Right atrium auricular region (tissue), 2 donors: ENCODE data around the gene SYT13. TPM values are rescaled to one million over a fixed set of nuclear protein-coding genes. Genes with fewer than 3 reads are reported as not detected.

ENCODE experiments used
- DNase-seq: peaks from one replicate; pipeline ENCODE4 v3.0.0-alpha.2; 2019; ENCODE audit warnings: low spot score
- H3K27ac ChIP-seq, 2 donors: fragments of 200-600 bp; sonication (generic); 1 replicate in 1 of 2; 2 replicates in 1 of 2; pipeline ENCODE4 v1.5.1; 2016 to 2019
- H3K27me3 ChIP-seq, 2 donors: fragments of 200-600 bp; sonication (generic); one replicate each; pipeline versions ENCODE4 v1.5.1 to v1.6.0; 2017 to 2019
- H3K36me3 ChIP-seq: fragments of 200-600 bp; sonication (generic); one replicate; pipeline ENCODE4 v1.5.1; 2016
- H3K4me1 ChIP-seq, 2 donors: fragments of 200-600 bp; sonication (generic); one replicate each; pipeline versions ENCODE4 v1.5.1 to v1.6.0; 2017 to 2019
- H3K4me3 ChIP-seq, 2 donors: fragments of 200-600 bp; sonication (generic); 1 replicate in 1 of 2; 2 replicates in 1 of 2; pipeline ENCODE4 v1.5.1; 2017 to 2019; ENCODE audit warnings: mild to moderate bottlenecking in 1 of 2, moderate library complexity in 1 of 2
- H3K9me3 ChIP-seq, 2 donors: fragments of 200-600 bp; sonication (generic); one replicate each; pipeline ENCODE4 v1.5.1; 2019
- CTCF ChIP-seq, 2 donors: fragments of 200-600 bp; sonication (generic); IDR thresholded peaks; one replicate each; pipeline ENCODE4 v1.5.1; 2019; ENCODE audit warnings: antibody characterized with exemption in 2 of 2
- total RNA-seq, 2 donors: library from RNA; depleted of rRNA; stranded (reverse); fragments of >200 nt; gene quantifications; one replicate each; pipeline ENCODE4 v1.1.0, GENCODE V29; 2016

The SYT13 gene
- total RNA-seq, 2 donors from 2014 or later = 9.9 to 11.4 TPM

- H3K27ac ChIP-seq = peak overlapping the region; percentile 75 to 82
- H3K4me3 ChIP-seq = peak overlapping the region; percentile 25 to 34
- H3K36me3 ChIP-seq = no peaks in the 10 kb centered on the region
- DNase-seq = no peak
- H3K9me3 ChIP-seq = peaks cover 0 to 2% of the 10 kb centered on the region in 2 donors
- no peaks in the 10 kb centered on the region for H3K27me3 ChIP-seq
- peak; percentile 89 to 93 for TF ChIP-seq CTCF (IDR thresholded peaks at IDR 0.05)
- H3K4me1 ChIP-seq = peaks cover 0 to 7% of the 10 kb centered on the region in 2 donors
These were observed 46.3 kb upstream of the SYT13 start for GRCh38 chr11:45332276-45332934.

GRCh38 chr11:45331839-45332238, 45.7 kb upstream of the SYT13 start:
- DNase-seq = no peak

GRCh38 chr11:45328726-45329125, 42.6 kb upstream of the SYT13 start:
- no peak overlapping the region for H3K4me3 ChIP-seq
- H3K27ac ChIP-seq = no peak overlapping the region
- TF ChIP-seq CTCF (IDR thresholded peaks at IDR 0.05) = no peak
- H3K27me3 ChIP-seq = no peaks in the 10 kb centered on the region
- H3K9me3 ChIP-seq = peaks cover 0 to 8% of the 10 kb centered on the region in 2 donors
- no peak for DNase-seq
- H3K36me3 ChIP-seq = no peaks in the 10 kb centered on the region
- peaks cover 0 to 15% of the 10 kb centered on the region in 2 donors for H3K4me1 ChIP-seq

More at GRCh38 chr11:45331839-45332238, 45.7 kb upstream of the SYT13 start:
- Histone ChIP-seq H3K4me1 (peaks cover 0 to 7% of the 10 kb centered on the region in 2 donors), H3K36me3 (no peaks in the 10 kb centered on the region), H3K27ac (no peak overlapping the region), H3K4me3 (no peak overlapping the region), H3K9me3 (peaks cover 0 to 7% of the 10 kb centered on the region in 2 donors), H3K27me3 (no peaks in the 10 kb centered on the region)
- no peak for TF ChIP-seq CTCF (IDR thresholded peaks at IDR 0.05)

GRCh38 chr11:45324459-45324858, 38.3 kb upstream of the SYT13 start:
- no peaks in the 10 kb centered on the region for H3K27me3 ChIP-seq
- H3K4me1 ChIP-seq = peaks cover 0 to 11% of the 10 kb centered on the region in 2 donors
- no peak for TF ChIP-seq CTCF (IDR thresholded peaks at IDR 0.05)
- no peaks in the 10 kb centered on the region for H3K36me3 ChIP-seq
- peaks cover 0 to 8% of the 10 kb centered on the region in 2 donors for H3K9me3 ChIP-seq
- H3K27ac ChIP-seq = peak overlapping the region; percentile 13 to 72
- H3K4me3 ChIP-seq = no peak overlapping the region
- peak; percentile 30 for DNase-seq

GRCh38 chr11:45323601-45324249, 37.6 kb upstream of the SYT13 start:
- H3K27ac ChIP-seq = peak overlapping the region; percentile 13 to 72
- H3K4me3 ChIP-seq = no peak overlapping the region
- peaks cover 0 to 8% of the 10 kb centered on the region in 2 donors for H3K9me3 ChIP-seq
- peaks cover 0 to 11% of the 10 kb centered on the region in 2 donors for H3K4me1 ChIP-seq
- DNase-seq = peak; percentile 30
- H3K36me3 ChIP-seq = no peaks in the 10 kb centered on the region
- TF ChIP-seq CTCF (IDR thresholded peaks at IDR 0.05) = no peak
- H3K27me3 ChIP-seq = no peaks in the 10 kb centered on the region
